Stimulated activated CD8-positive, alpha-beta memory T cell treated with anti-CD3 and anti-CD28 coated beads, Interleukin-7, amount 100 ng/mL, for 48 hours (primary cell): ENCODE data around the gene NFATC2IP.
A peak's percentile ranks its signal among the peaks of the same experiment; 100 is the strongest.
"Not testable (repeated sequence)": the region's sequence is repeated elsewhere in the genome, so short reads cannot be mapped to it uniquely, and the experiment has no call there.

Experiments
- DNase-seq, 2 donors: peaks; one replicate each; pipeline ENCODE4 v3.0.0-alpha.2; 2020; ENCODE audit warnings: low read depth in 1 of 2; ENCODE audit errors: extremely low read depth in 1 of 2

NFATC2IP gene

GRCh38 chr16:28964496-28964895 is 13.8 kb downstream of the NFATC2IP start:
- DNase-seq, result no peak

GRCh38 chr16:28967156-28967555 is 16.4 kb downstream of the NFATC2IP start:
- no peak for DNase-seq

- DNase-seq, result not testable (repeated sequence)
These were observed 19.0 kb downstream of the NFATC2IP start for GRCh38 chr16:28969696-28970095.

GRCh38 chr16:28974007-28974436 is 23.3 kb downstream of the NFATC2IP start:
- no peak for DNase-seq

GRCh38 chr16:28974437-28975157 is 23.9 kb downstream of the NFATC2IP start, which contains the start of gene SPNS1:
TSS of gene SPNS1 (plus strand) at chr16:28974778. CDS start at chr16:28975152, 374 bp downstream.
- DNase-seq, result peak; percentile 92 to 95

GRCh38 chr16:28975158-28975599 is 24.4 kb downstream of the NFATC2IP start:
- no peak for DNase-seq

GRCh38 chr16:28977703-28978662 is 27.2 kb downstream of the NFATC2IP start:
- no peak for DNase-seq

GRCh38 chr16:28980330-28980729 is 29.6 kb downstream of the NFATC2IP start:
- DNase-seq, result not testable (repeated sequence)

- DNase-seq, result no peak
These were observed 30.2 kb downstream of the NFATC2IP start for GRCh38 chr16:28980929-28981328.

- DNase-seq, result peak in 1 of 2 donors; percentile 42
These were observed 30.8 kb downstream of the NFATC2IP start for GRCh38 chr16:28981517-28981916.

- no peak for DNase-seq
These were observed 31.7 kb downstream of the NFATC2IP start for GRCh38 chr16:28982418-28982817.

- DNase-seq, result no peak
These were observed 32.2 kb downstream of the NFATC2IP start for GRCh38 chr16:28982949-28983348.

GRCh38 chr16:28983644-28984043 is 32.9 kb downstream of the NFATC2IP start:
- no peak for DNase-seq

- no peak for DNase-seq
These were observed 33.4 kb downstream of the NFATC2IP start for GRCh38 chr16:28984091-28984490.

- peak; percentile 57 to 66 for DNase-seq
These were observed 33.9 kb downstream of the NFATC2IP start, which contains the start of gene LAT for GRCh38 chr16:28984619-28985135. TSS of gene LAT (plus strand) at chr16:28985052. CDS start at chr16:28985418, 366 bp downstream.

GRCh38 chr16:28985211-28986041 is 34.7 kb downstream of the NFATC2IP start:
- no peak for DNase-seq

- DNase-seq, result no peak
These were observed 35.3 kb downstream of the NFATC2IP start for GRCh38 chr16:28986046-28986445.

- no peak for DNase-seq
These were observed 35.8 kb downstream of the NFATC2IP start for GRCh38 chr16:28986492-28986891.

GRCh38 chr16:28987170-28987853 is 36.6 kb downstream of the NFATC2IP start:
- DNase-seq, result no peak

- no peak for DNase-seq
These were observed 38.6 kb downstream of the NFATC2IP start for GRCh38 chr16:28989363-28989762.
